NCI-H146 treated with DMSO at 0.1 percent for 48 hours (cell line): ENCODE data around the gene MBD5.

Experiments used
- DNase-seq: peaks from one replicate; lab custom pipeline; 2025; ENCODE audit not compliant: unreplicated experiment; lab: John Stamatoyannopoulos, UW

The MBD5 gene

GRCh38 chr2:148515120-148515519 lies 494.2 kb downstream of the MBD5 start:
- DNase-seq = no peak

- no peak for DNase-seq
Observed at GRCh38 chr2:148515976-148516375, 495.1 kb downstream of the MBD5 start.

- DNase-seq = no peak
Observed at GRCh38 chr2:148517296-148517695, 496.4 kb downstream of the MBD5 start.

GRCh38 chr2:148517822-148518221 lies 496.9 kb downstream of the MBD5 start:
- DNase-seq = no peak

GRCh38 chr2:148519013-148519412 lies 498.1 kb downstream of the MBD5 start:
- peak; percentile 82 for DNase-seq

- no peak for DNase-seq
Observed at GRCh38 chr2:148521181-148521580, 500.3 kb downstream of the MBD5 start.

- DNase-seq = no peak
Observed at GRCh38 chr2:148523315-148523714, 502.4 kb downstream of the MBD5 start.

GRCh38 chr2:148524519-148524919 lies 503.6 kb downstream of the MBD5 start:
- no peak for DNase-seq

GRCh38 chr2:148525130-148525529 lies 504.2 kb downstream of the MBD5 start:
- DNase-seq = no peak

GRCh38 chr2:148526509-148527346 lies 505.8 kb downstream of the MBD5 start:
- no peak for DNase-seq

- DNase-seq = no peak
Observed at GRCh38 chr2:148527488-148528340, 506.8 kb downstream of the MBD5 start.

GRCh38 chr2:148528356-148529064 lies 507.6 kb downstream of the MBD5 start:
- no peak for DNase-seq

GRCh38 chr2:148529745-148530144 lies 508.9 kb downstream of the MBD5 start:
- DNase-seq = no peak

- DNase-seq = no peak
Observed at GRCh38 chr2:148530350-148530749, 509.5 kb downstream of the MBD5 start.

- DNase-seq = no peak
Observed at GRCh38 chr2:148531235-148531634, 510.3 kb downstream of the MBD5 start.

- DNase-seq = no peak
Observed at GRCh38 chr2:148531669-148532428, 511.0 kb downstream of the MBD5 start.

- DNase-seq = no peak
Observed at GRCh38 chr2:148533004-148533403, 512.1 kb downstream of the MBD5 start.

- no peak for DNase-seq
Observed at GRCh38 chr2:148533685-148534084, 512.8 kb downstream of the MBD5 start.

GRCh38 chr2:148534416-148535204 lies 513.7 kb downstream of the MBD5 start:
- DNase-seq = no peak

- no peak for DNase-seq
Observed at GRCh38 chr2:148538375-148538774, 517.5 kb downstream of the MBD5 start.
